GM18505 (cell line): ENCODE results near the gene SPEG.
"Not testable (repeated sequence)": the region's sequence is repeated elsewhere in the genome, so short reads cannot be mapped to it uniquely, and the experiment has no call there.

Experiments used
- ATAC-seq: cut with Tn5 transposase; IDR thresholded peaks from one replicate; pipeline ENCODE4 v1.9.1; 2021; ENCODE audit not compliant: unreplicated experiment
- POLR2A ChIP-seq: IDR thresholded peaks from 4 replicates; pipeline ENCODE4 v1.6.1; 2011; ENCODE audit warnings: borderline replicate concordance; ENCODE audit not compliant: insufficient read depth, insufficient read length; ENCODE audit errors: extremely low read depth

Gene SPEG

GRCh38 chr2:219434718-219435525, at the start of gene SPEG:
Gene SPEG, plus strand, starts transcription at chr2:219434843. Its CDS starts 135 bp downstream, at chr2:219434978.
- no peak for TF ChIP-seq POLR2A
- no peak for ATAC-seq

- no peak for ATAC-seq
- TF ChIP-seq POLR2A, result no peak
Observed at GRCh38 chr2:219384859-219385258, 49.8 kb upstream of the SPEG start.

- no peak for ATAC-seq
- TF ChIP-seq POLR2A, result no peak
Observed at GRCh38 chr2:219385958-219386520, 48.6 kb upstream of the SPEG start.

GRCh38 chr2:219386532-219387280, 47.9 kb upstream of the SPEG start:
- no peak for TF ChIP-seq POLR2A
- no peak for ATAC-seq

GRCh38 chr2:219387306-219388120, 47.1 kb upstream of the SPEG start, which contains the start of gene DNPEP:
Gene DNPEP, minus strand, starts transcription at chr2:219387912. Its CDS starts 118 bp downstream, at chr2:219387794.
- peak; percentile 54 for TF ChIP-seq POLR2A
- ATAC-seq, result peak; percentile 52

GRCh38 chr2:219388121-219388906, 46.3 kb upstream of the SPEG start:
- ATAC-seq, result peak; percentile 79
- no peak for TF ChIP-seq POLR2A

GRCh38 chr2:219388907-219389156, 45.8 kb upstream of the SPEG start:
- TF ChIP-seq POLR2A, result no peak
- no peak for ATAC-seq

GRCh38 chr2:219392754-219393153, 41.9 kb upstream of the SPEG start:
- TF ChIP-seq POLR2A, result no peak
- ATAC-seq, result no peak

- ATAC-seq, result not testable (repeated sequence)
Observed at GRCh38 chr2:219395056-219395455, 39.6 kb upstream of the SPEG start.

- TF ChIP-seq POLR2A, result no peak
- no peak for ATAC-seq
Observed at GRCh38 chr2:219395609-219396008, 39.0 kb upstream of the SPEG start.

- no peak for TF ChIP-seq POLR2A
- no peak for ATAC-seq
Observed at GRCh38 chr2:219396863-219397457, 37.7 kb upstream of the SPEG start.

GRCh38 chr2:219398721-219399363, 35.8 kb upstream of the SPEG start:
- TF ChIP-seq POLR2A, result no peak
- no peak for ATAC-seq

GRCh38 chr2:219399716-219400478, 34.7 kb upstream of the SPEG start:
- no peak for ATAC-seq
- TF ChIP-seq POLR2A, result no peak
